ENCODE measurements around the gene CNTN4.

CNTN4 gene

DNA sequence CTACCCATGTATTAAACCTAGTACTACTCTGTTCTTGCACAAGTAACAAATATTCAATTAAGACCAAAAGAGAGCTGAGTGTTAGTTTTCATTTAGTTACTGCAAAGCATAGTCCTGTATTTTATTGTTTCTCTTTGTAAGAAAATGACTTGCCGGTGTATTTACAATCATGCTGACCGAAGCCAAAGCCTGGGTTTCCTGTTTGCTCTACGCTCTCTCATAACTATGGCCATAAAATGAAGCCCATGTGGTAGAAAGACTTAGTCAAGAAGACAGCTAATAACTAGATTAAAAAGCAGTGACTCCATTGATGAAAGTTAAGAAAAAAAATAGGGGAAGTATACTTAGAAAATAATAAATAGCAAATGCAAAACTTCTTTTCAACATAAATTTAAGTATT is 479.9 kb downstream of the CNTN4 start:
- no peak overlapping the region for H2AFZ ChIP-seq (ENCODE audit: low read length)
- H3K4me1 ChIP-seq (ENCODE audit: low read length), result no peaks in the 10 kb centered on the region
- no peaks in the 10 kb centered on the region for H4K20me1 ChIP-seq (ENCODE audit: insufficient read depth, low read length)
- DNase-seq, result no peak
- H3K4me2 ChIP-seq (ENCODE audit: low read depth, low read length), result no peak overlapping the region
- no peaks in the 10 kb centered on the region for H3K9me2 ChIP-seq (replicated peaks; ENCODE audit: insufficient read depth, low read length)
- H3K4me3 ChIP-seq (ENCODE audit: low read length), result no peak overlapping the region
- H3F3A ChIP-seq (ENCODE audit: insufficient read depth, low read length), result no peaks in the 10 kb centered on the region
- H3K36me3 ChIP-seq (replicated peaks; ENCODE audit: insufficient read depth, low read length), result no peaks in the 10 kb centered on the region
- no peaks in the 10 kb centered on the region for H3K79me2 ChIP-seq (ENCODE audit: low read length)
- no peaks in the 10 kb centered on the region for H3K27me3 ChIP-seq (replicated peaks; ENCODE audit: insufficient read depth, low read length)
- TF ChIP-seq, protein P1, sequence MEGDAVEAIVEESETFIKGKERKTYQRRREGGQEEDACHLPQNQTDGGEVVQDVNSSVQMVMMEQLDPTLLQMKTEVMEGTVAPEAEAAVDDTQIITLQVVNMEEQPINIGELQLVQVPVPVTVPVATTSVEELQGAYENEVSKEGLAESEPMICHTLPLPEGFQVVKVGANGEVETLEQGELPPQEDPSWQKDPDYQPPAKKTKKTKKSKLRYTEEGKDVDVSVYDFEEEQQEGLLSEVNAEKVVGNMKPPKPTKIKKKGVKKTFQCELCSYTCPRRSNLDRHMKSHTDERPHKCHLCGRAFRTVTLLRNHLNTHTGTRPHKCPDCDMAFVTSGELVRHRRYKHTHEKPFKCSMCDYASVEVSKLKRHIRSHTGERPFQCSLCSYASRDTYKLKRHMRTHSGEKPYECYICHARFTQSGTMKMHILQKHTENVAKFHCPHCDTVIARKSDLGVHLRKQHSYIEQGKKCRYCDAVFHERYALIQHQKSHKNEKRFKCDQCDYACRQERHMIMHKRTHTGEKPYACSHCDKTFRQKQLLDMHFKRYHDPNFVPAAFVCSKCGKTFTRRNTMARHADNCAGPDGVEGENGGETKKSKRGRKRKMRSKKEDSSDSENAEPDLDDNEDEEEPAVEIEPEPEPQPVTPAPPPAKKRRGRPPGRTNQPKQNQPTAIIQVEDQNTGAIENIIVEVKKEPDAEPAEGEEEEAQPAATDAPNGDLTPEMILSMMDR (IDR thresholded peaks at IDR 0.05; ENCODE audit: low read length), result no peak
- H3K9ac ChIP-seq (ENCODE audit: low read length), result no peak overlapping the region
- no peaks in the 10 kb centered on the region for H3K9me3 ChIP-seq (replicated peaks; ENCODE audit: insufficient read depth, low read length)
- no peak overlapping the region for H3K27ac ChIP-seq (ENCODE audit: low read length)

DNA sequence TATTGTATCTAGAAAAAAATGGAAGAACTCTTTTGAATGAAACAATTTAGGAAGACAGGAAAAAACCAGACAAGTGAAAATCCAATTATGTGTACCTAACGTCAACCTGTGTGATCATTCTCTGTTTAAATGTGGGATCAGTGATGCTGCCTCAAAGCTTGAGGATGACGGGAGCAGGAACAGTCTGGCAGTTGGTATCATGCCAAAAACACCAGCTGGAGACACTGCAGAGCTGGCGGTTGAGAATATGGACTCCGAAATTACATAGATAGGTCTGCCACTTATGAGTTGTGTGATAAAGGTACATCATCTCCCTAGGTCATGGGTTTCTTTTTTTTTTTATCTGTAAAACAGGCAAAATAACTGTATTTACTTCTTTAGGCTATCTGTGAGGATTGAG is 480.5 kb downstream of the CNTN4 start:
- H3K4me1 ChIP-seq (ENCODE audit: low read length), result no peaks in the 10 kb centered on the region
- H3K9me3 ChIP-seq (replicated peaks; ENCODE audit: insufficient read depth, low read length), result no peaks in the 10 kb centered on the region
- no peak overlapping the region for H3K27ac ChIP-seq (ENCODE audit: low read length)
- no peaks in the 10 kb centered on the region for H3K36me3 ChIP-seq (replicated peaks; ENCODE audit: insufficient read depth, low read length)
- H3K9me2 ChIP-seq (replicated peaks; ENCODE audit: insufficient read depth, low read length), result no peaks in the 10 kb centered on the region
- H3F3A ChIP-seq (ENCODE audit: insufficient read depth, low read length), result no peaks in the 10 kb centered on the region
- no peaks in the 10 kb centered on the region for H4K20me1 ChIP-seq (ENCODE audit: insufficient read depth, low read length)
- TF ChIP-seq, protein P1 (IDR thresholded peaks at IDR 0.05; ENCODE audit: low read length), result no peak
- TF ChIP-seq EZH2phosphoT487 (IDR thresholded peaks at IDR 0.05; ENCODE audit: low read length), result no peak
- no peak for TF ChIP-seq EZH2 (optimal IDR thresholded peaks at IDR 0.05; ENCODE audit: low read depth, low read length)
- H3K9ac ChIP-seq (ENCODE audit: low read length), result no peak overlapping the region
- H3K4me2 ChIP-seq (ENCODE audit: low read depth, low read length), result no peak overlapping the region
- no peaks in the 10 kb centered on the region for H3K79me2 ChIP-seq (ENCODE audit: low read length)
- H2AFZ ChIP-seq (ENCODE audit: low read length), result no peak overlapping the region
- DNase-seq, result no peak
- H3K4me3 ChIP-seq (ENCODE audit: low read length), result no peak overlapping the region
- H3K27me3 ChIP-seq (replicated peaks; ENCODE audit: insufficient read depth, low read length), result no peaks in the 10 kb centered on the region

DNA sequence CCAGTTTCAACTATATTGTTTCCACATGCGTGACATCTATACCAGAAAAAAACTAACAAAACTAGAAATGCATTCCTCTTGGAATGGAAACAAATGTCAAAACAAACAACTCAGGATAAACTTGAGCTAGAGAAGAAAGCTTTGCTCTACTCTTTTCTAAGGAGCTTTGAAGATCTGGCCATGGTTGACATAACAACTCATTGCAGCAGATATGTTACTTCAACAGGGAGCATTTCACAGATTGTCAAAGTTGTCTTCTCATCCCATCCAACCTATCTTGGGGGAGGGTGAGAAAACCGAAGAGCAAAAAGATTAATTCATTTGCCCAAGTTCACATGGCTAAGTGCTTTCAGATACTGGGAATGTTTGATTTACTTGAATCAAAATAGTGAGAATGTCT is 484.4 kb downstream of the CNTN4 start:
- Histone ChIP-seq H3K4me1 (ENCODE audit: low read length) (no peaks in the 10 kb centered on the region), H4K20me1 (ENCODE audit: insufficient read depth, low read length) (no peaks in the 10 kb centered on the region), H3K9ac (ENCODE audit: low read length) (no peak overlapping the region), H3K9me3 (replicated peaks; ENCODE audit: insufficient read depth, low read length) (no peaks in the 10 kb centered on the region), H2AFZ (ENCODE audit: low read length) (no peak overlapping the region), H3F3A (ENCODE audit: insufficient read depth, low read length) (no peaks in the 10 kb centered on the region), H3K36me3 (replicated peaks; ENCODE audit: insufficient read depth, low read length) (no peaks in the 10 kb centered on the region), H3K27me3 (replicated peaks; ENCODE audit: insufficient read depth, low read length) (no peaks in the 10 kb centered on the region), H3K79me2 (ENCODE audit: low read length) (no peaks in the 10 kb centered on the region), H3K27ac (ENCODE audit: low read length) (no peak overlapping the region), H3K4me2 (ENCODE audit: low read depth, low read length) (no peak overlapping the region), H3K4me3 (ENCODE audit: low read length) (no peak overlapping the region), H3K9me2 (replicated peaks; ENCODE audit: insufficient read depth, low read length) (no peaks in the 10 kb centered on the region)
- no peak for TF ChIP-seq EZH2 (optimal IDR thresholded peaks at IDR 0.05; ENCODE audit: low read depth, low read length)
- TF ChIP-seq, protein P1 (IDR thresholded peaks at IDR 0.05; ENCODE audit: low read length), result no peak
- DNase-seq, result no peak
